ENCODE results near the gene SLC13A5.
A peak's percentile ranks its signal among the peaks of the same experiment; 100 is the strongest.

The SLC13A5 gene

GRCh38 chr17:6702567-6703215, 10.5 kb downstream of the SLC13A5 start:
- no peak overlapping the region for H3K4me3 ChIP-seq (ENCODE audit: low read length in 2 of 2)
- no peak overlapping the region for H2BK15ac ChIP-seq (ENCODE audit: low read length)
- peak overlapping the region; percentile 22 for H3K14ac ChIP-seq (ENCODE audit: low read length)
- no peak overlapping the region for H2AFZ ChIP-seq (ENCODE audit: low read length)
- H2AK5ac ChIP-seq (ENCODE audit: low read depth, low read length) = no peak overlapping the region
- no CpG with 5 or more reads among the region's 16 CpGs for WGBS, 2 donors (ENCODE audit: extremely low coverage in 2 of 2, insufficient read length in 2 of 2, insufficient replicate concordance in 1 of 2)
- no peaks in the 10 kb centered on the region for H3K9me3 ChIP-seq (replicated peaks in 1 of 2; ENCODE audit: control insufficient read depth in 2 of 2, insufficient read depth in 1 of 2, low read depth in 1 of 2, low read length in 2 of 2)
- H3K18ac ChIP-seq (ENCODE audit: low read length) = peak overlapping the region; percentile 33
- no peak overlapping the region for H2BK5ac ChIP-seq (ENCODE audit: low read length)
- no peak overlapping the region for H4K91ac ChIP-seq (ENCODE audit: low read depth, low read length, poor library complexity)
- H3K4me1 ChIP-seq (ENCODE audit: control insufficient read depth in 2 of 2, insufficient read depth in 1 of 2, low read depth in 1 of 2, low read length in 2 of 2) = peaks cover 0 to 2% of the 10 kb centered on the region in 2 donors
- H3K23ac ChIP-seq (ENCODE audit: low read depth, low read length, poor library complexity) = peak overlapping the region; percentile 14
- no peak overlapping the region for H3K9ac ChIP-seq (ENCODE audit: low read depth, low read length, poor library complexity)
- H2BK120ac ChIP-seq (ENCODE audit: low read depth, low read length) = no peak overlapping the region
- peaks cover 0 to 30% (median 2%) of the 10 kb centered on the region in 3 experiments for H3K27me3 ChIP-seq (ENCODE audit: control insufficient read depth in 3 of 3, insufficient read depth in 3 of 3, low read depth in 1 of 3, low read length in 3 of 3)
- H3K79me1 ChIP-seq (ENCODE audit: low read depth, low read length) = no peaks in the 10 kb centered on the region
- H3K27ac ChIP-seq (replicated peaks; ENCODE audit: low read length) = no peak overlapping the region
- H3K4ac ChIP-seq (ENCODE audit: low read length) = no peak overlapping the region
- DNase-seq (ENCODE audit: low spot score) = no peak
- no peak overlapping the region for H3K4me2 ChIP-seq (ENCODE audit: insufficient read depth, low read length, poor library complexity, severe bottlenecking)
- no peak overlapping the region for H4K8ac ChIP-seq (ENCODE audit: low read depth, low read length)
- H3K36me3 ChIP-seq (replicated peaks in 1 of 2; ENCODE audit: control insufficient read depth in 2 of 2, insufficient read depth in 2 of 2, low read length in 2 of 2) = no peaks in the 10 kb centered on the region
- no peak overlapping the region for H2BK12ac ChIP-seq (ENCODE audit: low read length)

- no CpG with 5 or more reads among the region's 11 CpGs for WGBS, 2 donors (ENCODE audit: extremely low coverage in 2 of 2, insufficient read length in 2 of 2, insufficient replicate concordance in 1 of 2)
- H3K27me3 ChIP-seq (ENCODE audit: control insufficient read depth in 3 of 3, insufficient read depth in 3 of 3, low read depth in 1 of 3, low read length in 3 of 3) = peaks cover 0 to 27% (median 2%) of the 10 kb centered on the region in 3 experiments
Measured at GRCh38 chr17:6701719-6702118, 11.4 kb downstream of the SLC13A5 start.

GRCh38 chr17:6700948-6701307, 12.2 kb downstream of the SLC13A5 start:
- Histone ChIP-seq H3K4me2 (ENCODE audit: insufficient read depth, low read length, poor library complexity, severe bottlenecking) (no peak overlapping the region), H3K18ac (ENCODE audit: low read length) (peak overlapping the region; percentile 58), H2BK15ac (ENCODE audit: low read length) (no peak overlapping the region), H2BK120ac (ENCODE audit: low read depth, low read length) (no peak overlapping the region), H3K27ac (replicated peaks; ENCODE audit: low read length) (no peak overlapping the region), H2AK5ac (ENCODE audit: low read depth, low read length) (peak overlapping the region; percentile 8), H3K9ac (ENCODE audit: low read depth, low read length, poor library complexity) (no peak overlapping the region), H3K9me3 (replicated peaks in 1 of 2; ENCODE audit: control insufficient read depth in 2 of 2, insufficient read depth in 1 of 2, low read depth in 1 of 2, low read length in 2 of 2) (no peaks in the 10 kb centered on the region), H2BK12ac (ENCODE audit: low read length) (no peak overlapping the region), H4K8ac (ENCODE audit: low read depth, low read length) (no peak overlapping the region), H3K4me3 (ENCODE audit: low read length in 2 of 2) (no peak overlapping the region), H3K23ac (ENCODE audit: low read depth, low read length, poor library complexity) (no peak overlapping the region), H3K4ac (ENCODE audit: low read length) (no peak overlapping the region), H3K14ac (ENCODE audit: low read length) (no peak overlapping the region), H2AFZ (ENCODE audit: low read length) (peak overlapping the region; percentile 79), H3K27me3 (ENCODE audit: control insufficient read depth in 3 of 3, insufficient read depth in 3 of 3, low read depth in 1 of 3, low read length in 3 of 3) (peaks cover 0 to 24% (median 2%) of the 10 kb centered on the region in 3 experiments), H3K79me1 (ENCODE audit: low read depth, low read length) (no peaks in the 10 kb centered on the region), H4K91ac (ENCODE audit: low read depth, low read length, poor library complexity) (peak overlapping the region; percentile 77), H2BK5ac (ENCODE audit: low read length) (no peak overlapping the region), H3K36me3 (replicated peaks in 1 of 2; ENCODE audit: control insufficient read depth in 2 of 2, insufficient read depth in 2 of 2, low read length in 2 of 2) (no peaks in the 10 kb centered on the region), H3K4me1 (ENCODE audit: control insufficient read depth in 2 of 2, insufficient read depth in 1 of 2, low read depth in 1 of 2, low read length in 2 of 2) (peaks cover 0 to 2% of the 10 kb centered on the region in 2 donors)
- no peak for DNase-seq (ENCODE audit: low spot score)
- no CpG with 5 or more reads among the region's 8 CpGs for WGBS, 2 donors (ENCODE audit: extremely low coverage in 2 of 2, insufficient read length in 2 of 2, insufficient replicate concordance in 1 of 2)

More at GRCh38 chr17:6701719-6702118, 11.4 kb downstream of the SLC13A5 start:
- H3K9ac ChIP-seq (ENCODE audit: low read depth, low read length, poor library complexity) = no peak overlapping the region
- H2BK15ac ChIP-seq (ENCODE audit: low read length) = no peak overlapping the region
- H2BK120ac ChIP-seq (ENCODE audit: low read depth, low read length) = no peak overlapping the region
- H4K91ac ChIP-seq (ENCODE audit: low read depth, low read length, poor library complexity) = no peak overlapping the region
- peaks cover 0 to 2% of the 10 kb centered on the region in 2 donors for H3K4me1 ChIP-seq (ENCODE audit: control insufficient read depth in 2 of 2, insufficient read depth in 1 of 2, low read depth in 1 of 2, low read length in 2 of 2)
- peak; percentile 32 for DNase-seq (ENCODE audit: low spot score)
- H3K18ac ChIP-seq (ENCODE audit: low read length) = no peak overlapping the region
- H2AK5ac ChIP-seq (ENCODE audit: low read depth, low read length) = no peak overlapping the region
- no peaks in the 10 kb centered on the region for H3K9me3 ChIP-seq (replicated peaks in 1 of 2; ENCODE audit: control insufficient read depth in 2 of 2, insufficient read depth in 1 of 2, low read depth in 1 of 2, low read length in 2 of 2)
- H3K4me2 ChIP-seq (ENCODE audit: insufficient read depth, low read length, poor library complexity, severe bottlenecking) = no peak overlapping the region
- H3K4me3 ChIP-seq (ENCODE audit: low read length in 2 of 2) = no peak overlapping the region
- no peak overlapping the region for H3K23ac ChIP-seq (ENCODE audit: low read depth, low read length, poor library complexity)
- H2BK12ac ChIP-seq (ENCODE audit: low read length) = no peak overlapping the region
- no peaks in the 10 kb centered on the region for H3K36me3 ChIP-seq (replicated peaks in 1 of 2; ENCODE audit: control insufficient read depth in 2 of 2, insufficient read depth in 2 of 2, low read length in 2 of 2)
- H3K79me1 ChIP-seq (ENCODE audit: low read depth, low read length) = no peaks in the 10 kb centered on the region
- no peak overlapping the region for H4K8ac ChIP-seq (ENCODE audit: low read depth, low read length)
- H3K4ac ChIP-seq (ENCODE audit: low read length) = no peak overlapping the region
- H2AFZ ChIP-seq (ENCODE audit: low read length) = peak overlapping the region; percentile 79
- H2BK5ac ChIP-seq (ENCODE audit: low read length) = no peak overlapping the region
- no peak overlapping the region for H3K27ac ChIP-seq (replicated peaks; ENCODE audit: low read length)
- no peak overlapping the region for H3K14ac ChIP-seq (ENCODE audit: low read length)

- H3K27ac ChIP-seq (replicated peaks; ENCODE audit: low read length) = no peak overlapping the region
- H4K8ac ChIP-seq (ENCODE audit: low read depth, low read length) = no peak overlapping the region
- peak overlapping the region; percentile 79 for H2AFZ ChIP-seq (ENCODE audit: low read length)
- no peak overlapping the region for H3K4me2 ChIP-seq (ENCODE audit: insufficient read depth, low read length, poor library complexity, severe bottlenecking)
- H3K9ac ChIP-seq (ENCODE audit: low read depth, low read length, poor library complexity) = no peak overlapping the region
- H2AK5ac ChIP-seq (ENCODE audit: low read depth, low read length) = no peak overlapping the region
- WGBS, 2 donors (ENCODE audit: extremely low coverage in 2 of 2, insufficient read length in 2 of 2, insufficient replicate concordance in 1 of 2) = no CpG with 5 or more reads among the region's 16 CpGs
- no peak overlapping the region for H2BK15ac ChIP-seq (ENCODE audit: low read length)
- no peaks in the 10 kb centered on the region for H3K9me3 ChIP-seq (replicated peaks in 1 of 2; ENCODE audit: control insufficient read depth in 2 of 2, insufficient read depth in 1 of 2, low read depth in 1 of 2, low read length in 2 of 2)
- no peak overlapping the region for H3K4me3 ChIP-seq (ENCODE audit: low read length in 2 of 2)
- H3K18ac ChIP-seq (ENCODE audit: low read length) = no peak overlapping the region
- H2BK12ac ChIP-seq (ENCODE audit: low read length) = no peak overlapping the region
- H2BK120ac ChIP-seq (ENCODE audit: low read depth, low read length) = no peak overlapping the region
- no peak overlapping the region for H2BK5ac ChIP-seq (ENCODE audit: low read length)
- H3K14ac ChIP-seq (ENCODE audit: low read length) = no peak overlapping the region
- H3K79me1 ChIP-seq (ENCODE audit: low read depth, low read length) = no peaks in the 10 kb centered on the region
- H3K27me3 ChIP-seq (ENCODE audit: control insufficient read depth in 3 of 3, insufficient read depth in 3 of 3, low read depth in 1 of 3, low read length in 3 of 3) = peaks cover 0 to 20% (median 2%) of the 10 kb centered on the region in 3 experiments
- H3K23ac ChIP-seq (ENCODE audit: low read depth, low read length, poor library complexity) = no peak overlapping the region
- H4K91ac ChIP-seq (ENCODE audit: low read depth, low read length, poor library complexity) = no peak overlapping the region
- H3K4me1 ChIP-seq (ENCODE audit: control insufficient read depth in 2 of 2, insufficient read depth in 1 of 2, low read depth in 1 of 2, low read length in 2 of 2) = peaks cover 0 to 2% of the 10 kb centered on the region in 2 donors
- no peak overlapping the region for H3K4ac ChIP-seq (ENCODE audit: low read length)
- H3K36me3 ChIP-seq (replicated peaks in 1 of 2; ENCODE audit: control insufficient read depth in 2 of 2, insufficient read depth in 2 of 2, low read length in 2 of 2) = no peaks in the 10 kb centered on the region
- DNase-seq (ENCODE audit: low spot score) = no peak
Measured at GRCh38 chr17:6699997-6700947, 12.9 kb downstream of the SLC13A5 start.

Measured in neuronal stem cell (in vitro differentiated cells).